Tibial nerve (tissue), 3 donors: ENCODE data around the gene FADS1.

Source experiments
- CTCF ChIP-seq, 5 experiments: fragments of 200-600 bp in 3 of 5; fragments of 450-650 bp in 2 of 5; sonication (generic) in 3 of 5; IDR thresholded peaks; one replicate each; pipeline ENCODE4 v1.5.1; 2016 to 2019; ENCODE audit warnings: antibody characterized with exemption in 5 of 5, mild to moderate bottlenecking in 3 of 5, moderate library complexity in 2 of 5
- POLR2A ChIP-seq, 2 donors: fragments of 450-650 bp; IDR thresholded peaks; one replicate each; pipeline ENCODE4 v1.6.1; 2017; ENCODE audit warnings: antibody characterized with exemption in 2 of 2, mild to moderate bottlenecking in 2 of 2, moderate library complexity in 2 of 2

GRCh38 chr11:61814247-61814957, 2.4 kb downstream of the FADS1 start:
- TF ChIP-seq POLR2A (IDR thresholded peaks at IDR 0.05) (no peak), CTCF (IDR thresholded peaks at IDR 0.05) (no peak)
